HL-60 (cell line): ENCODE measurements around the gene PSG11.
"Not testable (repeated sequence)": the region's sequence is repeated elsewhere in the genome, so short reads cannot be mapped to it uniquely, and the experiment has no call there.

Experiments
- CTCF ChIP-seq: IDR thresholded peaks from one replicate; pipeline ENCODE4 v1.5.1; 2011; ENCODE audit warnings: low read length, control low read depth, inconsistent platforms; ENCODE audit not compliant: insufficient read depth
- POLR2AphosphoS5 ChIP-seq: IDR thresholded peaks from 2 replicates; pipeline ENCODE4 v1.6.1; 2012; ENCODE audit warnings: low read depth
- TF ChIP-seq, protein P1 (sequence below): IDR thresholded peaks from 2 replicates; pipeline ENCODE4 v1.6.1; 2012; ENCODE audit warnings: low read depth; ENCODE audit not compliant: insufficient replicate concordance

DNA sequence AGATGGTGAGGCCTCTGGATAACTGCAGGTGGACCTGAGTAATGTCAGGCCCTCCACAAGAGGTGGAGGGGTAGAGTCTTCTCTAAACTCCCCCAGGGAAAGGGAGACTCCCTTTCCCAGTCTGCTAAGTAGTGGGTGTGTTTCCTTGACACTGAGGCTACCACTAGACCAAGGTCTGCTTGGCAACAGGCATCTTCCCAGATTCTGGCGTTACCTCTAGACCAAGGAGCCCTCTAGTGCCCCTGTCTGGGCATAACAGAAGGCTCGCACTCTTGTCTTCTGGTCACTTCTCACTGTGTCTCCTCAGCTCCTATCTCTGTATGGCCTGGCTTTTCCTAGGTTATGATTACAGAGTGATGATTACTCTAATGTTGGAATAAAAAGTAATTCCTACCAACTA, 5.4 kb upstream of the PSG11 start:
- TF ChIP-seq CTCF, POLR2AphosphoS5: not testable (repeated sequence)
- TF ChIP-seq, protein P1, sequence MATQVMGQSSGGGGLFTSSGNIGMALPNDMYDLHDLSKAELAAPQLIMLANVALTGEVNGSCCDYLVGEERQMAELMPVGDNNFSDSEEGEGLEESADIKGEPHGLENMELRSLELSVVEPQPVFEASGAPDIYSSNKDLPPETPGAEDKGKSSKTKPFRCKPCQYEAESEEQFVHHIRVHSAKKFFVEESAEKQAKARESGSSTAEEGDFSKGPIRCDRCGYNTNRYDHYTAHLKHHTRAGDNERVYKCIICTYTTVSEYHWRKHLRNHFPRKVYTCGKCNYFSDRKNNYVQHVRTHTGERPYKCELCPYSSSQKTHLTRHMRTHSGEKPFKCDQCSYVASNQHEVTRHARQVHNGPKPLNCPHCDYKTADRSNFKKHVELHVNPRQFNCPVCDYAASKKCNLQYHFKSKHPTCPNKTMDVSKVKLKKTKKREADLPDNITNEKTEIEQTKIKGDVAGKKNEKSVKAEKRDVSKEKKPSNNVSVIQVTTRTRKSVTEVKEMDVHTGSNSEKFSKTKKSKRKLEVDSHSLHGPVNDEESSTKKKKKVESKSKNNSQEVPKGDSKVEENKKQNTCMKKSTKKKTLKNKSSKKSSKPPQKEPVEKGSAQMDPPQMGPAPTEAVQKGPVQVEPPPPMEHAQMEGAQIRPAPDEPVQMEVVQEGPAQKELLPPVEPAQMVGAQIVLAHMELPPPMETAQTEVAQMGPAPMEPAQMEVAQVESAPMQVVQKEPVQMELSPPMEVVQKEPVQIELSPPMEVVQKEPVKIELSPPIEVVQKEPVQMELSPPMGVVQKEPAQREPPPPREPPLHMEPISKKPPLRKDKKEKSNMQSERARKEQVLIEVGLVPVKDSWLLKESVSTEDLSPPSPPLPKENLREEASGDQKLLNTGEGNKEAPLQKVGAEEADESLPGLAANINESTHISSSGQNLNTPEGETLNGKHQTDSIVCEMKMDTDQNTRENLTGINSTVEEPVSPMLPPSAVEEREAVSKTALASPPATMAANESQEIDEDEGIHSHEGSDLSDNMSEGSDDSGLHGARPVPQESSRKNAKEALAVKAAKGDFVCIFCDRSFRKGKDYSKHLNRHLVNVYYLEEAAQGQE: not testable (repeated sequence)
